Caco-2 (cell line): ENCODE data around the gene PPP2R5E. TPM values are rescaled to one million over a fixed set of nuclear protein-coding genes. Genes with fewer than 3 reads are reported as not detected.

ENCODE experiments used
- BruUV-seq: library from RNA; stranded (reverse); fragments of 400-500 nt; replicated peaks from 2 replicates; lab custom pipeline; 2021; lab: Mats Ljungman, UMichigan
- CTCF ChIA-PET: fragments of 300-600 bp; sonication (Branson Sonifier 250); formaldehyde crosslinking; loops from one replicate; lab custom pipeline; 2022; ENCODE audit warnings: antibody characterized with exemption; lab: Charles Lee
- POLR2A ChIA-PET: fragments of 300-600 bp; sonication (Branson Sonifier 250); formaldehyde crosslinking; loops from one replicate; lab custom pipeline; 2022; ENCODE audit warnings: antibody characterized with exemption; lab: Charles Lee
- DNase-seq, 2 experiments: peaks; one replicate each; pipeline versions ENCODE4 v3.0.0 to v3.0.0-alpha.2; 2020 to 2022
- H3K27me3 ChIP-seq: replicated peaks from 2 replicates; pipeline ENCODE4 v1.6.0; 2011; ENCODE audit warnings: low read length; ENCODE audit not compliant: control insufficient read depth, insufficient read depth
- H3K36me3 ChIP-seq: 2 replicates; pipeline ENCODE4 v1.5.1; 2011; ENCODE audit warnings: low read length; ENCODE audit not compliant: control insufficient read depth, insufficient read depth
- H3K4me1 ChIP-seq: fragments of 250-450 bp; sonication (Bioruptor Pico); 2 replicates; pipeline ENCODE4 v1.5.1; 2020; ENCODE audit warnings: mild to moderate bottlenecking
- H3K4me3 ChIP-seq: 2 replicates; pipeline ENCODE4 v1.5.1; 2011; ENCODE audit warnings: low read depth, mild to moderate bottlenecking, control low read depth, low read length
- H3K9me3 ChIP-seq: fragments of 250-450 bp; sonication (Bioruptor Pico); 2 replicates; pipeline ENCODE4 v1.5.1; 2020; ENCODE audit warnings: mild to moderate bottlenecking, moderate library complexity
- H3K27ac Mint-ChIP-seq: one replicate; pipeline ENCODE4 v1.8.0; 2022; ENCODE audit warnings: mixed read lengths; ENCODE audit not compliant: unreplicated experiment
- H3K27me3 Mint-ChIP-seq: one replicate; pipeline ENCODE4 v1.8.0; 2022; ENCODE audit warnings: mixed read lengths; ENCODE audit not compliant: insufficient read depth, unreplicated experiment
- H3K36me3 Mint-ChIP-seq: one replicate; pipeline ENCODE4 v1.8.0; 2022; ENCODE audit warnings: mild to moderate bottlenecking, mixed read lengths; ENCODE audit not compliant: insufficient read depth, unreplicated experiment
- H3K4me1 Mint-ChIP-seq: one replicate; pipeline ENCODE4 v1.8.0; 2022; ENCODE audit warnings: low read depth, mixed read lengths; ENCODE audit not compliant: unreplicated experiment
- H3K4me3 Mint-ChIP-seq: one replicate; pipeline ENCODE4 v1.8.0; 2022; ENCODE audit warnings: mild to moderate bottlenecking, moderate library complexity, mixed read lengths; ENCODE audit not compliant: unreplicated experiment
- H3K9me3 Mint-ChIP-seq: one replicate; pipeline ENCODE4 v1.8.0; 2022; ENCODE audit warnings: mixed read lengths; ENCODE audit not compliant: unreplicated experiment
- intact Hi-C: fragments of 100-400 bp; cut with micrococcal nuclease; formaldehyde crosslinking; loops from one replicate; pipeline ENCODE4 v1.10.0; 2022; ENCODE audit not compliant: unreplicated experiment
- total RNA-seq: library from RNA; stranded (reverse); gene quantifications from 2 replicates; pipeline ENCODE4 v1.2.3, GENCODE V29; 2022
- TF ChIP-seq, protein P1 (sequence below), 2 experiments: fragments of 200-600 bp in 1 of 2; IDR thresholded peaks; 1 replicate in 1 of 2; 2 replicates in 1 of 2; pipeline versions ENCODE4 v1.5.1 to v1.8.0; 2011 to 2022; ENCODE audit warnings: antibody characterized with exemption in 1 of 2, control low read depth in 1 of 2, inconsistent platforms in 1 of 2, low read depth in 1 of 2, low read length in 1 of 2, mild to moderate bottlenecking in 1 of 2, moderate library complexity in 1 of 2; ENCODE audit not compliant: insufficient read depth in 1 of 2, severe bottlenecking in 1 of 2, unreplicated experiment in 1 of 2

The PPP2R5E gene
- total RNA-seq, 1 experiment from 2014 or later, result 58.6 TPM

DNA sequence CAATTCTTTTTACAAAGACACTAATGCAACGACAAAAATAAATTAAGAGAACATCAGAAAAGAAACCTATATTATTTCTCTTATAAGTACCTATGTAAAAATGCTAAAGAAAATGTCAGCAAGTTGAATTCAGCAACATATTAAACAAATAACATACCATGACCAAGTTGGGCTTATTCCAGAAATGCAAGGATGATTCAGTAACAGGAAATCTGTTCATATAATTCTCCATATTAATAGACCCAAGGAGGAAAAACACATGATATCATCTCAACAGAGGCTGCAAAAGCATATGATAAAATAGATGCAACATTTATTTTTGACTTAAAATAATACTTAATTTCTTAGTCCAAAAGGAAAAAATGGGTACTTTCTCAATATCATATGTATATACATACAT is 199.3 kb downstream of the PPP2R5E start:
- TF ChIP-seq, protein P1, sequence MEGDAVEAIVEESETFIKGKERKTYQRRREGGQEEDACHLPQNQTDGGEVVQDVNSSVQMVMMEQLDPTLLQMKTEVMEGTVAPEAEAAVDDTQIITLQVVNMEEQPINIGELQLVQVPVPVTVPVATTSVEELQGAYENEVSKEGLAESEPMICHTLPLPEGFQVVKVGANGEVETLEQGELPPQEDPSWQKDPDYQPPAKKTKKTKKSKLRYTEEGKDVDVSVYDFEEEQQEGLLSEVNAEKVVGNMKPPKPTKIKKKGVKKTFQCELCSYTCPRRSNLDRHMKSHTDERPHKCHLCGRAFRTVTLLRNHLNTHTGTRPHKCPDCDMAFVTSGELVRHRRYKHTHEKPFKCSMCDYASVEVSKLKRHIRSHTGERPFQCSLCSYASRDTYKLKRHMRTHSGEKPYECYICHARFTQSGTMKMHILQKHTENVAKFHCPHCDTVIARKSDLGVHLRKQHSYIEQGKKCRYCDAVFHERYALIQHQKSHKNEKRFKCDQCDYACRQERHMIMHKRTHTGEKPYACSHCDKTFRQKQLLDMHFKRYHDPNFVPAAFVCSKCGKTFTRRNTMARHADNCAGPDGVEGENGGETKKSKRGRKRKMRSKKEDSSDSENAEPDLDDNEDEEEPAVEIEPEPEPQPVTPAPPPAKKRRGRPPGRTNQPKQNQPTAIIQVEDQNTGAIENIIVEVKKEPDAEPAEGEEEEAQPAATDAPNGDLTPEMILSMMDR (IDR thresholded peaks at IDR 0.05; ENCODE audit: insufficient read depth in 1 of 2, low read depth in 1 of 2, low read length in 1 of 2, severe bottlenecking in 1 of 2, unreplicated experiment in 1 of 2), result no peak
- no peak overlapping the region for H3K27ac Mint-ChIP-seq
- no peaks in the 10 kb centered on the region for H3K4me1 Mint-ChIP-seq
- POLR2A ChIA-PET, result no interaction called here
- Histone ChIP-seq H3K4me1 (no peaks in the 10 kb centered on the region), H3K4me3 (no peak overlapping the region), H3K9me3 (peaks cover 3% of the 10 kb centered on the region; the same call in 1 of the 2 replicates), H3K36me3 (no peaks in the 10 kb centered on the region), H3K27me3 (no peaks in the 10 kb centered on the region)
- no peak overlapping the region for H3K4me3 Mint-ChIP-seq
- DNase-seq, result no peak
- CTCF ChIA-PET, result no interaction called here
- no peaks in the 10 kb centered on the region for H3K36me3 Mint-ChIP-seq
- H3K27me3 Mint-ChIP-seq, result peaks cover 14% of the 10 kb centered on the region
- no TSS peak for BruUV-seq
- intact Hi-C loops, result no loop called here
- no peaks in the 10 kb centered on the region for H3K9me3 Mint-ChIP-seq

- H3K4me3 ChIP-seq, result no peak overlapping the region
- Mint-ChIP-seq H3K9me3 (peaks cover 14% of the 10 kb centered on the region), H3K27me3 (peaks cover 14% of the 10 kb centered on the region), H3K4me3 (no peak overlapping the region), H3K4me1 (no peaks in the 10 kb centered on the region), H3K27ac (no peak overlapping the region), H3K36me3 (no peaks in the 10 kb centered on the region)
- peaks cover 3% of the 10 kb centered on the region; the same call in 1 of the 2 replicates for H3K9me3 ChIP-seq
- TF ChIP-seq, protein P1 (IDR thresholded peaks at IDR 0.05; ENCODE audit: insufficient read depth in 1 of 2, low read depth in 1 of 2, low read length in 1 of 2, severe bottlenecking in 1 of 2, unreplicated experiment in 1 of 2), result no peak
- H3K36me3 ChIP-seq, result no peaks in the 10 kb centered on the region
- H3K27me3 ChIP-seq, result no peaks in the 10 kb centered on the region
- no peak for DNase-seq
- ChIA-PET POLR2A (no interaction called here), CTCF (interaction anchor here (0.7 kb wide), 1 partner anchor 9 kb away, joined by 3 read pairs; no protein-coding TSS in a partner anchor)
- intact Hi-C loops, result no loop called here
- no TSS peak for BruUV-seq
- no peaks in the 10 kb centered on the region for H3K4me1 ChIP-seq
Observed at GRCh38 chr14:63342371-63342770, 200.8 kb downstream of the PPP2R5E start.

DNA sequence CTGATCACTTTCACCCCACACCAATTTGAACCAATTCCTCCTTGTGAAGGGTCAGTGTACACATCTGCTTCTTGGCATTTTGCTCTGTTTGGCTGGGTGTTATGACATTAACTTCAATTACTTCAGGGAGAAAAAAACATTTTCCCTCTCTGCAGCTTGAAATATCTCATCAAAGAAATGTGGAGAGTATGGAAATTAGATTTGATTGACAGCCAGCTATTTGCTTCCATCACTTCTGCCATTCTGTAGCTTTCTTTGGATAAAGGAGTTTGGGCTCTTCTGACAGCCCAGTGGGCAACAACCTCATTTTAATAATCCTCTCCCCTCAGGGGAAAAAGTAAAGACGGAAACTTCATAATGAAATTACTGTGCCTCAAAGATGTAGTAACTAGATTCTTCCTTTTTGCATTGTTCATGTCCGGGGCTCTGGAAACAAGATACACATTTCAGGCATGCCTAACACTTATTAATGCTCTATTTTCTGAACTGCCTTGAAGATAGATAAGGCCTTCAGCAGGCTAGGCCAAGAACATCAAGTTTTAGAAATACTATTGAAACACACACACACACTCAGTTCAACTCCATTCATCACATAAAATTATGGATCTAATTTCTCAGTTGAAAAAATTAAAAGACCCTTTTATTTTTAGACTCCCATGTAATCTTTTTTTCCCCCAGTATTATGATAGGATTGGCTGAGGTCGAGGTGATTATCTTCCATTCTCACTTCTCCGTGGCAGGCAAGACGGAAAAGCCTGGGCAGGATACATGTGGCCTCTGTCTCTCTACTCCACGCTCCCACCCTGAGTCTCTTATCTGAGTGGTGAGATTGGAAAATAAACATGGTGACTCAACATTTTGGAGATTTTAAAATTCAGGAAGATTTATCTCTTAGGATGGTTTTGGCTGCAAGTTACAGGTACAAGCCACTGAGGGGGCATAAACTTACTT is 214.1 kb downstream of the PPP2R5E start:
- POLR2A ChIA-PET, result no interaction called here
- Histone ChIP-seq H3K36me3 (no peaks in the 10 kb centered on the region), H3K4me1 (no peaks in the 10 kb centered on the region), H3K9me3 (no peaks in the 10 kb centered on the region), H3K4me3 (no peak overlapping the region), H3K27me3 (no peaks in the 10 kb centered on the region)
- no peak for DNase-seq
- Mint-ChIP-seq H3K9me3 (no peaks in the 10 kb centered on the region), H3K36me3 (no peaks in the 10 kb centered on the region), H3K4me1 (no peaks in the 10 kb centered on the region), H3K4me3 (no peak overlapping the region), H3K27me3 (peaks cover 12% of the 10 kb centered on the region), H3K27ac (no peak overlapping the region)
- CTCF ChIA-PET, result no interaction called here
- TF ChIP-seq, protein P1 (IDR thresholded peaks at IDR 0.05; ENCODE audit: insufficient read depth in 1 of 2, low read depth in 1 of 2, low read length in 1 of 2, severe bottlenecking in 1 of 2, unreplicated experiment in 1 of 2), result no peak
- no TSS peak for BruUV-seq
- intact Hi-C loops, result no loop called here
